ENCODE data around the gene XPO4.

GRCh38 chr13:20860844-20861243 is 41.7 kb downstream of the XPO4 start:
- no peak for TF ChIP-seq CTCF (IDR thresholded peaks at IDR 0.05)
- TF ChIP-seq POLR2A (IDR thresholded peaks at IDR 0.05): no peak
- no peak for TF ChIP-seq EP300 (IDR thresholded peaks at IDR 0.05)

Measured in gastroesophageal sphincter (tissue), 3 donors.